ENCODE data around the gene PLA2G1B.
A peak's percentile ranks its signal among the peaks of the same experiment; 100 is the strongest.

PLA2G1B gene

DNA sequence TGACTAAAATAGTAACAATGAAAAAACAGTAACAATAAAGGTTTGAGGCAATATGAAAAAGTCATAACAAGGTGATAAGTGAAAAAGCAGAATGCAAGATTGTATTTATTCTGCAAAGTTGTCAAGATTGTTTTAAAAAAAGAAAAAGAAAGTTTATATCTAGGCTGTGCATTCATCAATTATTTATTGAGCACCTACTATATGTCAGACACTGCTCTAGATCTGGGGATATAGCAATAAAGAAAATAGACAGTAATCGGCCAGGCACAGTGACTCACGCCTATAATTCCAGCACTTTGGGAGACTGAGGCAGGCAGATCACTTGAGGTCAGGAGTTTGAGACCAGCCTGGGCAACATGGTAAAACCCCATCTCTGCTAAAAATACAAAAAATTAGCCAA lies 3.8 kb downstream of the PLA2G1B start:
- no peak for DNase-seq

DNA sequence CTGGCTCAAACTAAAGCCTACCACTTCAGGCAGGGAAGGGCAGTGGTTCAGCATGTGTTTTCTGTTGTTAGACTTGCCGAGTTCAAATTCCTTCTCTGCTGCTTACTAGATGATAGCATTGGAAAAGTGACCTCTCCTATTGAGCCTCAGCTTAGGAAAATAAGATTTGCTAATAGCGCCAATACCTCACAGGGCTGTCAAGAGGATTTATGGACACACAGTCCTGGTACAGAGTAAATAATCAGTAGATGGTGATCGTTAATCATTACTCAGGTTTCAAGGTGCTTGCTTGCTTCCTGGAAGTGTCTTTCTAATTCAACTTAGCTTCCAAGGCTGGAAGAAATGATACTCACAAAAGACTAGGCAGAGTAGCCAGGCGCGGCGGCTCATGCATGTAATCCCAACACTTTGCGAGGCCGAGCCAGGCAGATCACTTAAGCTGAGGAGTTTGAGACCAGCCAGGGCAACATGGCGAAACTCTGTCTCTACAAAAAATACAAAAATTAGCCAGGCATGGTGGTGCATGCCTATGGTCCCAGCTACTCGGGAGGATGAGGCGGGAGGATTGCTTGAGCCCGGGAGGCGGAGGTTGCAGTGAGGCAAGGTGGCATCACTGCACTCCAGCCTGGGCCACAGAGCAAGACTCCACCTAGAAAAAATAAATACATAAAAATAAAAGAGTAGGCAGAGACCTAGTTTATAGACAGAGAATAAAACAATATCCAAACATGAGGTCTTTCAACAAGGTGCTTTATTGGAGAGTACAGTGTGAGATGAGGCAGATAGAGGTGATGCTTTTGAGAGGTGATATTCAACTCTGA lies 6.0 kb downstream of the PLA2G1B start:
- no peak for DNase-seq

DNA sequence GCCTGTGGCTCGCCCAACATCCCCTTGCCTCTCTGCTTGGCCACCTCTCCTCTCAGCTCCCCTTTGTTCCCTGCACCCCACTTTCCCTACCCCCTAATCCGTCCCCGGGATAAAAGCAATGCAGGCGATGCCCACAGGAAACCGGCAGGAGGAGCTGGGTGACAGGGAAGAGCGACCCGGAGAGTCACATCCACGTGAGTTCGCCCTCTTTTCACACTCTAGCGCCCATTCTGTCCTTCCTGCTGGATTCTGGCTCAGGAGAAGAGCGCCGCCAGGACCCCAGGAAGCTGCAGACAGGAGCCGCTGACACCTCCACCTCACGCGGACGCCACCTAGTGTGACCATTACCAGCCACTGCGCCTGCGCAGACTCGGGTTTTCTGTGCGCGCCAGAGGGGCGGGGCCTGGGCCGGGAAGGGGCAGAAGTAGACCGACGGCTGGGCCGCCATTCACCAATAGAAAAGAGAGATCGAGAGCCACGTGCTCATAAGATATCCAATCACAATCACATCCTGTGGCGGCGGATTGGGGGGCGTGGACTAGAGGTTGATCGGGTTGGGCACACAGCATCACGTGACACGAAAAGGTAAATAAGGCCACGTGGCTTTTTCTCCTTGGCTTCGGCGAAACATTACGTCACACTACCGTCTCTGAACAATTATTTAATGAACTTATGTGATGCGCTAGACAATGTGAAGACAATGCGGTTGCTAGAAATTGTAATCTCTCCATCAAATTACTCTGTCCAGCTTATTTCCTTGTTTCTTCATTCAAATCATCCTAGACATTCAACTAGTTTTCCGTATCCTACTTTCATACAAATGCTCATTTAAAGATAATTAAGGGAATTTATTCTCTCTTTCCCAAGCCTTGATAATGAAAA lies 10.1 kb downstream of the PLA2G1B start:
- peak; percentile 99 for DNase-seq

DNA sequence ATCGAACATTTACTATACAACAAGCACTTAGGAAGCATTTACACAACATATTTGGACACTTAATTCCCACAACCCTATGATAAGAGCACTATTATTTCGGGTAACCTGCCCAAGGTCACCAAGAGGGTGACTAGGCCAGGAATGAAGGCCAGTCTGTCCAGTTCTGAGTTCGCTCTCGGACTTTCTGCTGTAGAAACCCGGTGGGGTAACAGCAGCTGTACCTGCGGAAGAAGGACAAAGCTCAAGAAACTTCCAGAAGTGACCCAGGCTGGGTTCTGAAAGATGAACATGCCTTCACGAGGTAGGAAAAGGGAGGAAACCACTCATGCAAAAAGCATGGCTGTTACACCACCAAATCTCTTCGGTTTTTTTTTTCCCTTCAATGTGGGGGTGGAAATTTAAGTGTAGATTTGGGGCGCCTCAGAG lies 10.8 kb downstream of the PLA2G1B start:
- no peak for DNase-seq

DNA sequence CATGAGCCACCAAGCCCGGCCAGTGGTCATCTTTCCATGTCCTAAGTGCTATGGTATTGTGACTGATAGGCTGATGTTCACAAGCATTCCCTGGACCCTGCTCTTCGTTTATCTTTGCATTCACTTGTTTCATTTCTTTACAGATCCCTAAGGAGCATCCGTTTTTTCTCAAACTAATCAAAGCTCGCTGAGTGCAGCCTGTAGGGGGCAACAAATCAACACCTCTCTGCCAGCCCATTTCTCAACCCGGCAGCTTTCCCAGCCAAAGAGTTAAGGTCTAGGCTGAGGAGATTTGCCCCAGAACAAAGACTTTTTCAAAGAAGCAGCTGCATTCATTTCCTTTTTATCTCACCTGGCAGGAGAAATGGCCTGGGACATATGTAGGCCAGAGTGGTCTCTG lies 13.4 kb downstream of the PLA2G1B start:
- no peak for DNase-seq

DNA sequence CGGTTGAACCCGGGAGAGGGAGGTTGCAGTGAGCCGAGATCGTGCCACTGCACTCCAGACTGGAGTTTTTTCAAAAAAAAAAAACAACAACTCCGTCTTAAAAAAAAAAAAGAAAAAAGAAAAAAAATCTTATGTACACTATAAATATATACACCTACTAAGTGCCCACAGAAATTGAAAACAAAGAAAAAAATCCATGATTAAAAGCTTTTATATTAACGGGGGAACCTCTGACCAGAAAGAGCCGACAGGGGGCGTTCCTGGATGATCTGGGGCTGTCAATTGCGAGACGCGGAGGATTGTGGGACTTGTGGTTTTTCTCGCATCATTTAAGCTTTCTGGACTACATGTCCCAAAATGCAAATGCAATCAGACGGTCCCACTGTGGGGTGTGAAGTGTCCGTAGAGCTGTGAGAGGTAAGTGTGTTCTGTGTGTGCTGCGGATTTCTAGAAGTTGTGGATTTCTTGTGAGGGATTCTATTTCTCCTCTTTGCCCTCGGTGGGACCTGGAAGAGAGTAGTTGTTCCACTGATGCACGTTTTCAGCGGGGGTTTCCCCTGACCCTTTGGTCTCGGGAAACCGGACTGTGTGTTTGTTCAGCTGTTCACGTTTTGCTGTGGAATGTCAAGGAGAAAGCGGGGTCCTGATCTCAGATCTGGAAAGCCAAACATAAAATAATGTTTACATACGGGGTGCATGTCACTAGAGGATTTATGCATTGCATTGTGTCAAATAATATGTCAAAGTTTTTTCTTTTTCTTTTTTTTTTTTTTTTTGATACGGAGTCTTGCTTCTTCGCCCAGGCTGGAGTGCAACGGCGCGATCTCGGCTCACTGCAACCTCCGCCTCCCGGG lies 25.4 kb downstream of the PLA2G1B start, which contains the start of gene SIRT4:
TSS of gene SIRT4 (plus strand) at position 360 of the 854 bp plus-strand sequence. CDS start 1,241 bp downstream, outside the sequence.
- peak; percentile 95 for DNase-seq

DNA sequence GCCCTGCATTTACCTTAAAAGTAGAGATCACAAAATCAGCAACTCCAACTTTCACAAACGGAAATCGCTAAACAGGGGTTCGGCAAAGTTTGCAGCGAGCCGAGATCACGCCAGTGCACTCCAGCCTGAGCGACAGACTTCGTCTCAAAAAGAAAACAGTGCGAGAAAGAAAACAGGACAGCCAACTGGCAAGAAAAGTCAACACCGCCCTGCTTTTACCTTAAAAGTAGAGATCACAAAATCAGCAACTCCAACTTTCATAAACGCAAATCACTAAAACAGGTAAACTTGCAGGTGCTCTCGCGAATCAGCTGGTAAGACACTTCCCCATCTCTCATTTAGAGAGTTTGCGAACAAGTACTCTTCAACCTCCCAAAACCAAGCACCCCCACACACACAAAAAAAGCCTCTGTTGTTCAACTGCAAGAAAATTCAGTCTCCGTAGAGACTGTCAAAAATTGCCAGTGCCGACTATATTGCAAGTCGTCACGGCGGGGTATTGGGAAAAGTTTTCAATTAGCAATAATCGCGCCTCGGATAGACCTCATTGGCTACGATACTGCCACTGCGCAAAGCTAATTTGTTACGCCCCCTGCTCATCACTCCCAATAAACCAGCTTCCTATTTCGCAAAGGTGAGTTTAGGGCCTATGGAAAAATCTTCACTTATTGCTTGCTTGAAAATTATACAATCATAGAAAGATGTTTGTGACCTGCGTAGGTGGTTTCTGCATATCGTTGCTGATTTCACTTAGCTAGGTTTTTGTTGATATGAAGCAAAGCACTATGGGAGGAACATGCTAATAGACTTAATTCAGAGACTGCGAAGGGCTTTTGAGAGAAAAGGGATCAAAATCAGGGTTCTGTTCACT lies 34.7 kb downstream of the PLA2G1B start, which contains the start of gene RNU4-1:
TSS of gene RNU4-1 (minus strand) at position 577 of the 871 bp plus-strand sequence.
- DNase-seq = peak; percentile 94

DNA sequence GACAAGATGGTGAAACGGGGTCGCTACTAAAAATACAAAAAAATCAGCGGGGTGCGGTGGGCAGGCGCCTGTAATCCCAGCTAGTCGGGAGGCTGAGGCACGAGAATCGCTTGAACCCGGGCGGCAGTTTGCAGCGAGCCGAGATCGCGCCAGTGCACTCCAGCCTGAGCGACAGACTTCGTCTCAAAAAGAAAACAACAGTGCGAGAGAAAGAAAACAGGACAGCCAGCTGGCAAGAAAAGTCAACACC lies 35.2 kb downstream of the PLA2G1B start:
- DNase-seq = no peak

DNA sequence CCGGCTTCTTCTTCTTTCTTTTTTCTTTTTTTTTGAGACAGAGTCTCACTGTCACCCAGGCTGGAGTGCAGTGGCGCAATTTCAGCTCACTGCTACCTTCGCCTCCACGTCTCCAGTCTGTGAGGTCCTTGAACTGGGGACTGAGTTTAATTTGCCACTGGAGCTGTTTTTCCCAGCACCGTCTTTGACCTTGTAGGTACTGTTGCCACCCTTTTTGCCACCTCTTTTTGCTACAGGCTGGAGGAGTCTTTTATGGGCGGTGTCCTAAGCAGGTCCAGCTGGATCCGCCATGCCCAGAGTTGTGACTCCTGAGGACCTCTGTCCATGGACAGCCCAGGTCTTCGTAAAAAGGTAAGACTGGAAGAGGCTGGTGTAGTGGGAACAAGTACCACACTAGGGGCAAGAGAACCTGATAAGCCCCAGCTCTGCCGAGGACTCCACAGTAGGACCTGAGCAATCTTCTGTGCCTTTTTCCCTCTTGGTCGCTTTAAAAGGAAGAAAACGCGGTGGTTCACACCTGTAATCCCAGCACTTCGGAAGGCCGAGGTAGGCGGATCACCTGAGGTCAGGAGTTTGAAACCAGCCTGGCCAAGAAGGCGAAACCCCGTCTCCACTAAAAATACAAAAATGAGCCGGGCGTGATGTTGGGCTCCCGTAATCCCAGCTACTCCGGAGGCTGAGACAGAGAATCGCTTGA lies 36.8 kb downstream of the PLA2G1B start:
- peak; percentile 45 for DNase-seq

DNA sequence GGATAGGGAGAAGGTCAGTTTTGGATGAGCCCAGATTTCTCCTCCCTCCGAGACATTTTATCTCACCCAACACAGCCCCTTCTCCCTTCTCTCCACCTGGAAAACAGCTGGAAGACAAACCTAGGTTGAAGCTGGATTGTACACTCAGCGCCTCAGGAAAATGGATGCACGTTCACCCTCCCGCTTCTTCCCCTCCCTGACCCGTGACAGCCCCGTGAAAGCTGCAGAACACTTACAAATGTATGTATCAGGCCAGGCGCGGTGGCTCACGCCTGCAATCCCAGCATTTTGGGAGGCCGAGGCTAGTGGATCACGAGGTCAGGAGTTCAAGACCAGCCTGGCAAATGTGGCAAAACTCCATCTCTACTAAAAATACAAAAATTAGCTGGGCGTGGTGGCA lies 40.1 kb downstream of the PLA2G1B start:
- no peak for DNase-seq

DNA sequence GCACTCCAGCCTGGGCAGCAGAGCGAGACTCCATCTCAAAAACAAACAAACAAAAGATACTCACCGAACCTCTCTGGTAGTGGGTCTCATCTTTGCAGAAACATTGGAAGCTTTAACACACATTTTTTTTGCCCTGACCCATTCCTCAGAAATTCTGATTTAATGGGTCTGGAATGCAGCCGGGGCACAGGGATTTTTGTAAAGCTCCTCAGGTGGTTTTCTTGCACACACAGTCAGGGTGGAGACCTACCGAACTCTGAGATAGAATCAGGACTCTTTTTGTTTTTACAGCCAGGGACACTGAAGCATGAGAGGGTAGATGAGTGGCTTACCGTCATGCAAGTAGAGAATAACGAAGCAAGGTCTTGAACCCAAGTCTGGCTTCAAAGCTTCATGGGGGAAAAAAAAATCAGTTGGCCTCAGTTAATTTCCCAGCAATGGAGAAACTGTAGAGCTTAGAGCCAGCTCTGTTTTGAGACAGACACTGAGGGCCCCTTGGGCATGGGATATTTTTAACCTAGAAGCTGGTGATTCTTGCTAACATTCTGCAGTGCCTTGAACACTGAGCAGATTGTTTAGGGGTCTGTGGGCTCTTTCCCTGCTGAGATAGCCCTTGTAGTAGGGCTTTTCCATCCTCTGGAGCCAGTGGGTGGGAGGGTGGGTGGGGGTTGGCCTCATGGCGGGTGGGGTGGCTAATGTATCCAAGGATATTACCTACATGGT lies 40.6 kb downstream of the PLA2G1B start:
- no peak for DNase-seq

DNA sequence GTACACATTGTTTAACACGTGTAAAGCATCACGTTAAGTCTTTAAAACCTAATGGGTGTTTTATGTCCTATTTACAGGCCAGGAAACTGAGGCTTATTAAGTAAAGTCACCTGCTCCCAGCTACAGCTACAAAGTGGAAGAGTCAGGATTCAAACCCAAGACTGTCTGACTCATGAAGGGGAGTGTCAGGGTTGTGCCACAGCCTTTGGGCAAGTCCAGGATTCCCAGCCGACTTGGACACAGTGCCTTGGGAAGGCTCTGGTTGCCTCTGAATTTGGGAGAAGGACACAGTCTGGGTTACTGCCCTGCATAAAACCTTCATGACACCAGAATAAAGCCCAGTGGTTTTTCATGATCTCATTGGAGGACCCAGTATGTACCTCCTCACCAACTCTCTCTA lies 43.2 kb downstream of the PLA2G1B start:
- DNase-seq = no peak

DNA sequence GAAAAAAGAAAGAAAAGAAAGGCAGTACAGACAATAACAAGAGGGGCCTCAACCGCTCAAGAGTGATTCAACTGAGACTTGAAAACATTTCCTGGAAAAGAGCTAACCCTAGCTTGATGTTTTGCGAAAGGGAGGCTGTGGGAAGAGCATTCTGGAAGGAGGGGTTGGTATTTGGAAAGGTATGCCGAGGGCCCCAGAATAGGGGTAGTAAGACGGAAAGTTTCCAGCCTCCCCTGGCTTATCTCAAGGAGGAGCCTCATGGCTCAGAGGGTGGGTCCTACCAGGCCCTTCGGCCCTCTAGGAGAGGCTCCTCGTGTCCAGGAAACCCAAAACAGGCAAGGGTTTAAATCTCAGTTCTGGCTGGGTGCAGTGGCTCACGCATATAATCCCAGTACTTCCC lies 44.3 kb downstream of the PLA2G1B start:
- no peak for DNase-seq

DNA sequence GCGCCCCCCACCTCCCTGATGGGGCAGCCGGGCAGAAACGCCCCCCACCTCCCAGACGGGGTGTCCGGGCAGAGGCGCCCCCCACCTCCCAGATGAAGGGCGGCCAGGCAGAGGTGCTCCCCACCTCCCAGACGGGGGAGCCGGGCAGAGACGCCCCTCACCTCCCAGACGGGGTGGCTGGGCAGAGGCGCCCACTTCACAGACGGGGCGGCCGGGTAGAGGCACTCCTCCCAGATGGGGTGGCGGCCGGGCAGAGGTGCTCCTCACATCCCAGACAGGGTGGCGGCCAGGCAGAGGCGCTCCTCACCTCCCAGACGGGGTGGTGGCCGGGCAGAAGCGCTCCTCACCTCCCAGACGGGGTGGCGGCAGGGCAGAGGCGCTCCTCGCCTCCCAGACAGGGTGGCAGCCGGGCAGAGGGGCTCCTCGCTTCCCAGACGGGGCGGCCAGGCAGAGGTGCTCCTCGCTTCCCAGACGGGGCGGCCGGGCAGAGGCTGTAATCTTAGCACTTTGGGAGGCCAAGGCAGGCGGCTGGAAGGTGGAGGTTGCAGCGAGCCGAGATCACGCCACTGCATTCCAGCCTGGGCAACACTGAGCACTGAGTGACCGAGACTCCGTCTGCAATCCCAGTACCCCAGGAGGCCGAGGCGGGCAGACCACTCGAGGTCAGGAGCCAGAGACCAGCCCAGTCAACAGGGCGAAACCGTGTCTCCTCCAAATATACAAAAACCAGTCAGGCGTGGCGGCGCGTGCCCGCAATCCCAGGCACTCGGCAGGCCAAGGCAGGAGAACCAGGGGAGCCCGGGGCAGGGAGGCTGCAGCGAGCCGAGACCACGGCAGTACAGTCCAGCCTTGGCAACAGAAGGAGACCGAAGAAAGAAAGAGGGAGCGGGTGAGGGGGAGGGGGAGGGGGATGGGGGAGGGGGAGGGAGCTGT lies 49.2 kb downstream of the PLA2G1B start:
- no peak for DNase-seq

DNA sequence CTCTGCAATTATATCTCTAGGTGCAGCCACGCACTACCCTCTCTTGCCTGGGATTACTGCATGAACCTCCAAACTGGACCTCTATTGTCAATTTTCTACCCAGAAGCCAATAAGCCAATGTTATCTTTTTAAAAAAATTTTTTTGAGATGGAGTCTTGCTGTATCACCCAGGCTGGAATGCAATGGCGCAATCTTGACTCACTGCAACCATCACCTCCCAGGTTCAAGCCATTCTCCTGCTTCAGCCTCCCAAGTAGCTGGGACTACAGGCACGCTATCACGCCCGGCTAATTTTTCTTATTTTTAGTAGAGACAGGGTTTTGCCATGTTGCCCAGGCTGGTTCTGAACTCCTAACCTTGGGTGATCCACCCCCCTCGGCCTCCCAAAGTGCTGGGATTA lies 50.8 kb downstream of the PLA2G1B start:
- DNase-seq = no peak
